22Rv1 (cell line): Measurements from ENCODE around the gene RAPGEF4.

ENCODE experiments used
- ZFX ChIP-seq: fragments of 450-650 bp; IDR thresholded peaks from 2 replicates; pipeline ENCODE4 v1.6.1; 2017; ENCODE audit warnings: antibody characterized with exemption, borderline replicate concordance
- TF ChIP-seq, protein P1 (sequence below): fragments of 450-650 bp; IDR thresholded peaks from 2 replicates; pipeline ENCODE4 v1.5.1; 2017; ENCODE audit warnings: mild to moderate bottlenecking

- TF ChIP-seq, protein P1, sequence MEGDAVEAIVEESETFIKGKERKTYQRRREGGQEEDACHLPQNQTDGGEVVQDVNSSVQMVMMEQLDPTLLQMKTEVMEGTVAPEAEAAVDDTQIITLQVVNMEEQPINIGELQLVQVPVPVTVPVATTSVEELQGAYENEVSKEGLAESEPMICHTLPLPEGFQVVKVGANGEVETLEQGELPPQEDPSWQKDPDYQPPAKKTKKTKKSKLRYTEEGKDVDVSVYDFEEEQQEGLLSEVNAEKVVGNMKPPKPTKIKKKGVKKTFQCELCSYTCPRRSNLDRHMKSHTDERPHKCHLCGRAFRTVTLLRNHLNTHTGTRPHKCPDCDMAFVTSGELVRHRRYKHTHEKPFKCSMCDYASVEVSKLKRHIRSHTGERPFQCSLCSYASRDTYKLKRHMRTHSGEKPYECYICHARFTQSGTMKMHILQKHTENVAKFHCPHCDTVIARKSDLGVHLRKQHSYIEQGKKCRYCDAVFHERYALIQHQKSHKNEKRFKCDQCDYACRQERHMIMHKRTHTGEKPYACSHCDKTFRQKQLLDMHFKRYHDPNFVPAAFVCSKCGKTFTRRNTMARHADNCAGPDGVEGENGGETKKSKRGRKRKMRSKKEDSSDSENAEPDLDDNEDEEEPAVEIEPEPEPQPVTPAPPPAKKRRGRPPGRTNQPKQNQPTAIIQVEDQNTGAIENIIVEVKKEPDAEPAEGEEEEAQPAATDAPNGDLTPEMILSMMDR = no peak
- TF ChIP-seq ZFX = no peak
These were observed 250.4 kb downstream of the RAPGEF4 start for GRCh38 chr2:172986040-172986439.
